Stomach (tissue), 9 donors: ENCODE results near the gene SLC16A5. TPM values are rescaled to one million over a fixed set of nuclear protein-coding genes. Genes with fewer than 3 reads are reported as not detected.

ENCODE experiments used
- DNase-seq, 2 donors: peaks; one replicate each; pipeline versions ENCODE4 v3.0.0 to v3.0.0-alpha.2; 2013 to 2019
- H3K27ac ChIP-seq, 5 donors: fragments of 200-600 bp in 4 of 5; sonication (generic) in 4 of 5; one replicate each; pipeline ENCODE4 v1.5.1; 2013 to 2019; ENCODE audit warnings: mild to moderate bottlenecking in 1 of 5, moderate library complexity in 1 of 5
- H3K27me3 ChIP-seq, 3 donors: fragments of 200-600 bp; sonication (generic); one replicate each; pipeline ENCODE4 v1.5.1; 2017 to 2019; ENCODE audit warnings: mixed run types in 1 of 3
- H3K36me3 ChIP-seq, 4 donors: fragments of 200-600 bp; sonication (generic); 1 replicate in 3 of 4; 2 replicates in 1 of 4; pipeline ENCODE4 v1.5.1; 2016 to 2019
- H3K4me1 ChIP-seq, 4 donors: fragments of 200-600 bp; sonication (generic); one replicate each; pipeline ENCODE4 v1.5.1; 2016 to 2019
- H3K4me3 ChIP-seq, 4 donors: fragments of 200-600 bp; sonication (generic) in 3 of 4; one replicate each; pipeline ENCODE4 v1.5.1; 2016 to 2019; ENCODE audit warnings: mild to moderate bottlenecking in 1 of 4
- H3K9me3 ChIP-seq, 4 donors: fragments of 200-600 bp; sonication (generic); one replicate each; pipeline ENCODE4 v1.5.1; 2016 to 2019
- CTCF ChIP-seq, 7 experiments: fragments of 450-650 bp in 4 of 7; fragments of 200-600 bp in 3 of 7; sonication (generic) in 3 of 7; IDR thresholded peaks; one replicate each; pipeline ENCODE4 v1.5.1; 2016 to 2019; ENCODE audit warnings: antibody characterized with exemption in 7 of 7, control low read depth in 2 of 7, mild to moderate bottlenecking in 1 of 7
- EP300 ChIP-seq: sonication (generic); formaldehyde crosslinking; IDR thresholded peaks from one replicate; pipeline ENCODE4 v1.6.1; 2017; ENCODE audit warnings: antibody characterized with exemption
- POLR2A ChIP-seq, 4 donors: fragments of 450-650 bp; IDR thresholded peaks; one replicate each; pipeline ENCODE4 v1.6.1; 2016; ENCODE audit warnings: antibody characterized with exemption in 4 of 4, control low read depth in 2 of 4, mild to moderate bottlenecking in 1 of 4, moderate library complexity in 1 of 4
- POLR2AphosphoS5 ChIP-seq, 3 donors: sonication (generic); formaldehyde crosslinking; IDR thresholded peaks; one replicate each; pipeline ENCODE4 v1.6.1; 2016; ENCODE audit warnings: antibody characterized with exemption in 3 of 3
- WGBS, 5 donors: extraction: QIAGEN DNeasy Blood & Tissue Kit in 3 of 5; methylation state at CpG; one replicate each; pipeline versions ENCODE4 v1.1.5 to v1.1.7; 2013 to 2018; 5-methylcytosine and 5-hydroxymethylcytosine counted together
- intact Hi-C: fragments of 100-400 bp; cut with DNase I; formaldehyde crosslinking; loops from one replicate; pipeline ENCODE4 v1.15.1; 2023; ENCODE audit warnings: low total_unique reads
- polyA plus RNA-seq, 3 donors: library from polyadenylated mRNA; stranded (reverse); fragments of 200-250 nt; gene quantifications; one replicate each; pipeline ENCODE4 v1.2.3, GENCODE V29; 2013
- total RNA-seq, 5 donors: library from RNA; depleted of rRNA; stranded (reverse); fragments of >200 nt; gene quantifications; one replicate each; pipeline versions ENCODE4 v1.1.0 to v1.2.3, GENCODE V29; 2014 to 2016
- donor health status: healthy with polysubstance abuse.
- donor health status: Bipolar disorder and iron deficiency.
- donor health status: healthy.

Gene SLC16A5
- total and polyA plus RNA-seq, 8 donors, result 6.8 to 132 (median 36.5) TPM

- TF ChIP-seq CTCF (IDR thresholded peaks at IDR 0.05) (no peak), EP300 (no peak), POLR2A (IDR thresholded peaks at IDR 0.05) (no peak), POLR2AphosphoS5 (IDR thresholded peaks at IDR 0.05) (no peak)
- no peak overlapping the region for H3K4me3 ChIP-seq
- 85 to 91% (median 90%) methylated on average over 6 of the region's 6 CpGs for WGBS, 5 donors
- intact Hi-C loops, result no loop called here
- H3K36me3 ChIP-seq, result peaks cover 9 to 17% (median 14%) of the 10 kb centered on the region in 4 donors
- H3K4me1 ChIP-seq, result peaks cover 8 to 61% (median 29%) of the 10 kb centered on the region in 4 donors
- peak in 1 of 2 donors; percentile 39 for DNase-seq
- no peaks in the 10 kb centered on the region for H3K9me3 ChIP-seq
- no peaks in the 10 kb centered on the region for H3K27me3 ChIP-seq
- no peak overlapping the region for H3K27ac ChIP-seq
Observed at GRCh38 chr17:75151930-75152329, 64.2 kb downstream of the SLC16A5 start.

- peaks cover 8 to 59% (median 28%) of the 10 kb centered on the region in 4 donors for H3K4me1 ChIP-seq
- H3K27me3 ChIP-seq, result no peaks in the 10 kb centered on the region
- no peaks in the 10 kb centered on the region for H3K9me3 ChIP-seq
- H3K36me3 ChIP-seq, result peaks cover 3 to 11% (median 8%) of the 10 kb centered on the region in 4 donors
- WGBS, 5 donors, result 75 to 87% (median 82%) methylated on average over 6 of the region's 6 CpGs
- H3K4me3 ChIP-seq, result peak overlapping the region in 2 of 4 donors; percentile 92 to 96
- no peak for TF ChIP-seq CTCF (IDR thresholded peaks at IDR 0.05)
- TF ChIP-seq POLR2A (IDR thresholded peaks at IDR 0.05), result no peak
- no peak for TF ChIP-seq EP300
- TF ChIP-seq POLR2AphosphoS5 (IDR thresholded peaks at IDR 0.05), result no peak
- no peak overlapping the region for H3K27ac ChIP-seq
- intact Hi-C loops, result no loop called here
- no peak for DNase-seq
Observed at GRCh38 chr17:75152523-75152921, 64.8 kb downstream of the SLC16A5 start.

- Histone ChIP-seq H3K27ac (peak overlapping the region in 3 of 5 donors; percentile 83 to 95 (median 89)), H3K4me1 (peaks cover 8 to 55% (median 24%) of the 10 kb centered on the region in 4 donors), H3K4me3 (peak overlapping the region; percentile 82 to 96 (median 93)), H3K36me3 (peaks cover 0 to 5% (median 2%) of the 10 kb centered on the region in 4 donors), H3K27me3 (no peaks in the 10 kb centered on the region), H3K9me3 (no peaks in the 10 kb centered on the region)
- intact Hi-C loops, result no loop called here
- TF ChIP-seq CTCF (IDR thresholded peaks at IDR 0.05), result no peak
- no peak for TF ChIP-seq EP300
- no peak for TF ChIP-seq POLR2A (IDR thresholded peaks at IDR 0.05)
- TF ChIP-seq POLR2AphosphoS5 (IDR thresholded peaks at IDR 0.05), result no peak
- peak in 1 of 2 donors; percentile 69 for DNase-seq
- WGBS, 5 donors, result 5 to 8% (median 5%) methylated on average over 28 of the region's 28 CpGs
Observed at GRCh38 chr17:75152922-75153779, 65.4 kb downstream of the SLC16A5 start.

GRCh38 chr17:75153780-75154194, 66.0 kb downstream of the SLC16A5 start:
- WGBS, 5 donors, result 0 to 2% (median 0%) methylated on average over 28 to 35 of the region's 35 CpGs
- DNase-seq, result peak in 1 of 2 donors; percentile 58
- Histone ChIP-seq H3K27me3 (no peaks in the 10 kb centered on the region), H3K27ac (peak overlapping the region; percentile 83 to 95 (median 89)), H3K9me3 (no peaks in the 10 kb centered on the region), H3K36me3 (no peaks in the 10 kb centered on the region), H3K4me1 (peaks cover 8 to 55% (median 22%) of the 10 kb centered on the region in 4 donors), H3K4me3 (peak overlapping the region; percentile 82 to 96 (median 93))
- intact Hi-C loops, result no loop called here
- TF ChIP-seq CTCF (IDR thresholded peaks at IDR 0.05) (no peak), EP300 (no peak), POLR2AphosphoS5 (IDR thresholded peaks at IDR 0.05) (no peak), POLR2A (IDR thresholded peaks at IDR 0.05) (no peak)
